Endodermal cell (in vitro differentiated cells): ENCODE measurements around the gene SNX20. TPM values are rescaled to one million over a fixed set of nuclear protein-coding genes. Genes with fewer than 3 reads are reported as not detected.

Experiments
- DNase-seq: peaks from one replicate; pipeline ENCODE4 v3.0.0-alpha.2; 2017
- H3K27ac ChIP-seq: 2 replicates; pipeline ENCODE4 v1.5.1; 2013; ENCODE audit warnings: mild to moderate bottlenecking, low read depth, low read length, moderate library complexity
- H3K27me3 ChIP-seq: 2 replicates; pipeline ENCODE4 v1.6.1; 2013; ENCODE audit warnings: mild to moderate bottlenecking, low read length, moderate library complexity; ENCODE audit not compliant: insufficient read depth, control insufficient read depth, poor library complexity, severe bottlenecking
- H3K36me3 ChIP-seq: 2 replicates; pipeline ENCODE4 v1.7.0; 2013; ENCODE audit warnings: mild to moderate bottlenecking, low read length, moderate library complexity; ENCODE audit not compliant: control insufficient read depth, insufficient read depth
- H3K4me1 ChIP-seq: one replicate; pipeline ENCODE4 v1.7.0; 2013; ENCODE audit warnings: low read length; ENCODE audit not compliant: control insufficient read depth, insufficient read depth
- H3K4me3 ChIP-seq: 2 replicates; pipeline ENCODE4 v1.5.1; 2013; ENCODE audit warnings: mild to moderate bottlenecking, low read length, moderate library complexity
- H3K9ac ChIP-seq: 2 replicates; pipeline ENCODE4 v1.6.1; 2013; ENCODE audit warnings: mild to moderate bottlenecking, low read length, moderate library complexity; ENCODE audit not compliant: poor library complexity, severe bottlenecking; ENCODE audit errors: extremely low read depth
- H3K9me3 ChIP-seq: 2 replicates; pipeline ENCODE4 v1.6.1; 2013; ENCODE audit warnings: mild to moderate bottlenecking, low read length, moderate library complexity; ENCODE audit not compliant: control insufficient read depth
- H3K27ac Mint-ChIP-seq: 2 replicates; pipeline ENCODE4 v1.8.0; 2020; ENCODE audit warnings: mixed read lengths
- H3K27me3 Mint-ChIP-seq: 2 replicates; pipeline ENCODE4 v1.8.0; 2021; ENCODE audit warnings: mild to moderate bottlenecking, mixed read lengths; ENCODE audit not compliant: insufficient read depth
- H3K36me3 Mint-ChIP-seq: 2 replicates; pipeline ENCODE4 v1.8.0; 2020; ENCODE audit warnings: low read depth, mixed read lengths
- H3K4me1 Mint-ChIP-seq: 2 replicates; pipeline ENCODE4 v1.8.0; 2020; ENCODE audit warnings: mixed read lengths
- H3K4me3 Mint-ChIP-seq: 2 replicates; pipeline ENCODE4 v1.8.0; 2020; ENCODE audit warnings: mild to moderate bottlenecking, moderate library complexity, mixed read lengths
- H3K9me3 Mint-ChIP-seq: 2 replicates; pipeline ENCODE4 v1.8.0; 2020; ENCODE audit warnings: mild to moderate bottlenecking, mixed read lengths
- CTCF ChIP-seq: fragments of 200-600 bp; sonication (generic); conservative IDR thresholded peaks from 2 replicates; pipeline ENCODE4 v1.5.0; 2021; ENCODE audit warnings: antibody characterized with exemption, mild to moderate bottlenecking
- WGBS, 2 experiments: methylation state at CpG; one replicate each; pipeline versions ENCODE4 v1.1.5 to v1.1.7; 2013; ENCODE audit warnings: missing lambda C conversion rate in 2 of 2, mixed read lengths in 1 of 2; ENCODE audit not compliant: insufficient coverage in 1 of 2, insufficient read length in 1 of 2; 5-methylcytosine and 5-hydroxymethylcytosine counted together
- total RNA-seq, 2 donors: library from RNA; stranded (reverse); fragmentation: NEBNext Ultra II Directional in 1 of 2; extraction: Animal tissue kit (Norgen Biotek cat#: 25700) in 1 of 2; gene quantifications; 2 replicates in 1 of 2; 3 replicates in 1 of 2; pipeline ENCODE4 v1.2.1, GENCODE V29; 2021

Gene SNX20
- total RNA-seq, 2 donors from 2014 or later, result not detected

- H3K36me3 ChIP-seq, result no peaks in the 10 kb centered on the region
- H3K9me3 ChIP-seq, result no peaks in the 10 kb centered on the region
- Mint-ChIP-seq H3K4me3 (no peak overlapping the region), H3K27ac (no peak overlapping the region), H3K27me3 (no peaks in the 10 kb centered on the region), H3K9me3 (peaks cover under 1% of the 10 kb centered on the region), H3K36me3 (no peaks in the 10 kb centered on the region), H3K4me1 (peaks cover 18% of the 10 kb centered on the region)
- no peak for TF ChIP-seq CTCF
- DNase-seq, result no peak
- H3K4me1 ChIP-seq, result peaks cover 2% of the 10 kb centered on the region
- H3K9ac ChIP-seq, result no peak overlapping the region
- H3K27me3 ChIP-seq, result no peaks in the 10 kb centered on the region
- no peak overlapping the region for H3K27ac ChIP-seq
- H3K4me3 ChIP-seq, result no peak overlapping the region
- WGBS, 2 experiments, result 82 to 84% methylated on average over 7 to 8 of the region's 9 CpGs
Observed at GRCh38 chr16:50718761-50719400, 37.8 kb upstream of the SNX20 start.

GRCh38 chr16:50718061-50718760, 37.1 kb upstream of the SNX20 start:
- 90 to 94% methylated on average over 16 of the region's 16 CpGs for WGBS, 2 experiments
- no peak overlapping the region for H3K4me3 Mint-ChIP-seq
- H3K4me3 ChIP-seq, result no peak overlapping the region
- H3K27ac Mint-ChIP-seq, result no peak overlapping the region
- peaks cover 22% of the 10 kb centered on the region for H3K4me1 Mint-ChIP-seq
- DNase-seq, result no peak
- no peaks in the 10 kb centered on the region for H3K27me3 ChIP-seq
- H3K27ac ChIP-seq, result no peak overlapping the region
- H3K27me3 Mint-ChIP-seq, result no peaks in the 10 kb centered on the region
- peaks cover 2% of the 10 kb centered on the region for H3K4me1 ChIP-seq
- H3K9ac ChIP-seq, result no peak overlapping the region
- TF ChIP-seq CTCF, result no peak
- H3K9me3 ChIP-seq, result no peaks in the 10 kb centered on the region
- H3K36me3 Mint-ChIP-seq, result no peaks in the 10 kb centered on the region
- H3K36me3 ChIP-seq, result no peaks in the 10 kb centered on the region
- H3K9me3 Mint-ChIP-seq, result no peaks in the 10 kb centered on the region

DNA sequence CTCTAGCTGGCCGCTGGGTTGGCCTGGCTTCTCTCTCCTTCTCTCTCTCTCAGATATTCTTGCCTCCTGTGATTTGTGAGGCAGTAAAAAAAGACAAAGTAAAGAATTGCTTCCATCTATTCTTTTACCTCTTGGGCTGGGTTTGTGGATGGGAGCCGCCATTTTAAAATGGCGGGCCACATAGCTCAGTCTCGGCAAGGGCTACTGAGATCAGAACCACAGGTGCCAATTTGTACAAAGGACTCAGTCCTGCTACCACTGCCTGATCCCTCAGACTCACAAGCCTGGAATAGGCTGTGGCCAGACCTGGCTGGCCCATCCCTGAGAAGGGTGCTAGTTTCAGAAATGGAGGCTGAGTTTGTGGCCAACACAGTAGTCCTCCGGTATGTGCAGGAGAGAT, 36.4 kb upstream of the SNX20 start:
- Mint-ChIP-seq H3K4me1 (peaks cover 23% of the 10 kb centered on the region), H3K9me3 (no peaks in the 10 kb centered on the region), H3K4me3 (no peak overlapping the region), H3K27me3 (no peaks in the 10 kb centered on the region), H3K36me3 (no peaks in the 10 kb centered on the region), H3K27ac (no peak overlapping the region)
- Histone ChIP-seq H3K9ac (no peak overlapping the region), H3K36me3 (no peaks in the 10 kb centered on the region), H3K27me3 (no peaks in the 10 kb centered on the region), H3K4me3 (no peak overlapping the region), H3K9me3 (no peaks in the 10 kb centered on the region), H3K27ac (no peak overlapping the region), H3K4me1 (peaks cover 2% of the 10 kb centered on the region)
- no peak for TF ChIP-seq CTCF
- DNase-seq, result no peak
- 91 to 100% methylated on average over 1 to 5 of the region's 5 CpGs for WGBS, 2 experiments
